Heart left ventricle (tissue), 13 donors: ENCODE data around the gene VKORC1L1.
"Not testable (repeated sequence)": the region's sequence is repeated elsewhere in the genome, so short reads cannot be mapped to it uniquely, and the experiment has no call there.

Experiments
- CTCF ChIP-seq, 12 donors: fragments of 200-600 bp; sonication (generic) in 4 of 12; IDR thresholded peaks; one replicate each; pipeline versions ENCODE4 v1.5.0 to v1.8.0; 2018 to 2022; ENCODE audit warnings: antibody characterized with exemption in 12 of 12, mild to moderate bottlenecking in 5 of 12
- POLR2A ChIP-seq, 2 donors: fragments of 450-650 bp; IDR thresholded peaks; one replicate each; pipeline ENCODE4 v1.6.1; 2017; ENCODE audit warnings: antibody characterized with exemption in 2 of 2, mild to moderate bottlenecking in 2 of 2, moderate library complexity in 2 of 2
- donor health status: ischemic (EF 13 %, LVEDD 7.1; RV severe dilation, severe dysfunction).
- donor health status: DM: no; HTN: yes; CAD: no.
- donor health status: DM: no; HTN: no; CAD: no.
- donor health status: ischemic (EF 25% LVEDD 6.9; RV normal size, moderate dysfunction).
- donor health status: ischemic (EF 25% LVEDD 5.7; RV mildly dilated, moderate dysfunction).
- donor health status: ischemic (EF 35%, LVEDD 5.7; RV mildly dilated, moderate dysfunction).
- donor health status: nonischemic (EF 11% LVEDD 7.7; RV severe dilation, severe dysfunction).
- donor health status: DM: yes; HTN: yes; CAD: no.
- donor health status: PGD.
- donor health status: ischemic (EF 29% LVEDD 5.4; RV normal size, mild dysfunction).
- donor health status: nonischemic (EF 23%, LVEDD 6.1; RV moderate dilation, normal function).

- TF ChIP-seq CTCF, POLR2A (IDR thresholded peaks at IDR 0.05): not testable (repeated sequence)
Observed at GRCh38 chr7:65875715-65876114, 2.8 kb downstream of the VKORC1L1 start.
